NK-92 (cell line): Measurements from ENCODE around the gene STRAP.
"Not testable (repeated sequence)": the region's sequence is repeated elsewhere in the genome, so short reads cannot be mapped to it uniquely, and the experiment has no call there.

ENCODE experiments used
- DNase-seq: peaks from one replicate; lab custom pipeline; 2025; ENCODE audit not compliant: unreplicated experiment; lab: John Stamatoyannopoulos, UW

STRAP gene

GRCh38 chr12:15919418-15919817, 37.2 kb downstream of the STRAP start:
- DNase-seq = no peak

- DNase-seq = no peak
These were observed 42.8 kb downstream of the STRAP start for GRCh38 chr12:15924956-15925355.

GRCh38 chr12:15928346-15928745, 46.2 kb downstream of the STRAP start:
- no peak for DNase-seq

GRCh38 chr12:15928870-15929571, 46.8 kb downstream of the STRAP start:
- DNase-seq = no peak

GRCh38 chr12:15931590-15932053, 49.4 kb downstream of the STRAP start:
- DNase-seq = no peak

GRCh38 chr12:15932327-15932726, 50.1 kb downstream of the STRAP start:
- no peak for DNase-seq

- DNase-seq = no peak
These were observed 50.8 kb downstream of the STRAP start for GRCh38 chr12:15932971-15933370.

GRCh38 chr12:15933751-15934150, 51.6 kb downstream of the STRAP start:
- no peak for DNase-seq

- no peak for DNase-seq
These were observed 54.6 kb downstream of the STRAP start for GRCh38 chr12:15936751-15937150.

- no peak for DNase-seq
These were observed 55.7 kb downstream of the STRAP start for GRCh38 chr12:15937902-15938301.

GRCh38 chr12:15939111-15939510, 56.9 kb downstream of the STRAP start:
- no peak for DNase-seq

- DNase-seq = no peak
These were observed 60.3 kb downstream of the STRAP start for GRCh38 chr12:15942475-15942874.

- DNase-seq = not testable (repeated sequence)
These were observed 61.3 kb downstream of the STRAP start for GRCh38 chr12:15943519-15943918.

GRCh38 chr12:15948461-15948860, 66.3 kb downstream of the STRAP start:
- not testable (repeated sequence) for DNase-seq
